Measurements from ENCODE around the gene NSRP1.
"Not testable (repeated sequence)": the region's sequence is repeated elsewhere in the genome, so short reads cannot be mapped to it uniquely, and the experiment has no call there.

The NSRP1 gene

GRCh38 chr17:30174556-30174955 is 57.9 kb downstream of the NSRP1 start:
- DNase-seq (ENCODE audit: low read depth in 2 of 2, low spot score in 1 of 2), result no peak

DNA sequence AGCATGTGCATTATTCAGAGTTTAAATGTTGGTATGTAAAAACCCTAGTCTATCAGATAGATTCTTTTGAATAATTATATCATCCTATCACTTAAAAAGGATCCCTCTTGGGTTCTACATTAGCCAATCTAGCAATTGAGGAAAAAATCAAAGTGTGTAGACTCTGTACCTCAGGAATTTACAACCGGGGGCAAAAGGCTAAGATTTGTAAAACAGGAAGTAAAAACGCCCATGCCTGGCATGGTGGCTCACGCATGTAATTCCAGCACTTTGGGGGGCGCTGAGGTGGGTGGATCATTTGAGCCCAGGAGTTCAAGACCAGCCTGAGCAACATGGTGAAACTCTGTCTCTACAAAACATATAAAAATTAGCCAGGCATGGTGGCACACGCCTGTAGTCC is 60.2 kb downstream of the NSRP1 start:
- DNase-seq (ENCODE audit: low read depth in 2 of 2, low spot score in 1 of 2), result no peak

GRCh38 chr17:30186761-30187160 is 70.1 kb downstream of the NSRP1 start:
- no peak for DNase-seq (ENCODE audit: low read depth in 2 of 2, low spot score in 1 of 2)

DNA sequence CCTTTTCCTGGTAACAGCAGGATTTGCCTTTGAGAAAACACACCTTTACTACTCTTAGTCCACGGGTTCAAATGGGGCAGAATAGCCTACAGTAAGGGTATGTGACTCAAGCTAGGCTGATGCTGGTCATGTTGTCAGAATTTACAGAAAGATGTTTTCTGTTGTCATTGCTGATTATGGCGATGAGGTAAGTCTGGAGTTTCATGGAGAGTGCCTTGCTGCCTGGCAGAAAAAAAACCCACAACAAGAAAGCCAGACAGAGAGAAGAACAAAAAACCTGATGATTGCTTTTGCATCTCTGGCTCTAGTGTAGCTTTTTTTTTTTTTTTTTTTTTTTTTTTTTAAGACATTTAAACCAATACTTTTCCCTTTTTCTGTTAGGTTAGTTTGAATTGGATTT is 71.0 kb downstream of the NSRP1 start:
- DNase-seq (ENCODE audit: low read depth in 2 of 2, low spot score in 1 of 2), result no peak

DNA sequence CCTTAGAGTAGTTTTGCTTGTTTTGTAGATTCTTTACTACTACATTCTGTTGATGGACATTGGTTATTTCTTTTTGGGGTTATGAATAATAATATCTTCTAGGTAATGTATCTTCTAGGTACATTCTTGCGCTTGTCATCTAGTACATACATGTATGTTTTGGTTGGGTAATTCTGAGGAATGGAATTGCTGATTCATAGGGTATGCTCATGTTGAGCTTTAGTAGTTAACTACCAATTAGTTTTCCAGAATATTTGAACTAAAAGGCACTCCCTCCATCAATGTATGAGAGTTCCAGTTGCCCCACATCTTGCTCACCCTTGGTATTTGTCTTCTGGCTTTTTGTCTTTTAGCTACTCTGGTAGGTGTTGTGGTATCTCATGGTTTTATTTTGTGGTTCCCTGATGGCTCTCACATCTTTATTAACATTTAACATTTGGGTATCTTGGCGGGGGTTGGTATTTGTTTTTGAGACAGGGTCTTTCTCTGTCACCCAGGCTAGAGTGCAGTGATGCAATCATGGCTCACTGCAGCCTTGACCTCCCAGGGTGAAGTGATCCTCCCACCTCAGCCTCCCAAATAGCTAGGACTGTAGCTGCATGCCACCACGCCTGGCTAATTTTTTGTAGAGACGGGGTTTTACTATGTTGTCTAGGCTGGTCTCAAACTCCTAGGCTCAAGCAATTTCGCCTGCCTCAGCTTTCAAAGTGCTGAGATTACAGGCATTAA is 71.8 kb downstream of the NSRP1 start:
- DNase-seq (ENCODE audit: low read depth in 2 of 2, low spot score in 1 of 2), result no peak

- DNase-seq (ENCODE audit: low read depth in 2 of 2, low spot score in 1 of 2), result no peak
These were observed 74.5 kb downstream of the NSRP1 start for GRCh38 chr17:30191072-30191471.

DNA sequence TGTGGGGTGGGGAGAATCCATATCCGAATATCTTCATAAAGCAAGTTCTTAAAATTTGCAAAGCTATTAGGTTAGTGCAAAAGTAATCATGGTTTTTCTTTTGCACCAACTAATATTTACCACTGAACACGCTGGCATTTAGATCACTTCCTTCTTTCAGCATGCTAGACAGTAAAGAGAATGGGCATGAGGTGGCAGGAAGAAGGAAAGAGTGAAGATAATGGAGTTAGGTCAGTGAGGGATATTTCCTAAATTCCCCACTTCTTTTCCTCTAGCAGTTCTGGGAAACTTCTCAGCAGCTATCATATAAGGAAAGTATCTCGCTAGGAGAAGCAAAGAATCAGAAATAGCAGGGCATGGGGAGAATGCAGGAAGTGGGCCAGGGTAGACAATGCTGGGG is 79.9 kb downstream of the NSRP1 start:
- DNase-seq (ENCODE audit: low read depth in 2 of 2, low spot score in 1 of 2), result no peak

- DNase-seq (ENCODE audit: low read depth in 2 of 2, low spot score in 1 of 2), result no peak
These were observed 80.8 kb downstream of the NSRP1 start for GRCh38 chr17:30197416-30197815.

DNA sequence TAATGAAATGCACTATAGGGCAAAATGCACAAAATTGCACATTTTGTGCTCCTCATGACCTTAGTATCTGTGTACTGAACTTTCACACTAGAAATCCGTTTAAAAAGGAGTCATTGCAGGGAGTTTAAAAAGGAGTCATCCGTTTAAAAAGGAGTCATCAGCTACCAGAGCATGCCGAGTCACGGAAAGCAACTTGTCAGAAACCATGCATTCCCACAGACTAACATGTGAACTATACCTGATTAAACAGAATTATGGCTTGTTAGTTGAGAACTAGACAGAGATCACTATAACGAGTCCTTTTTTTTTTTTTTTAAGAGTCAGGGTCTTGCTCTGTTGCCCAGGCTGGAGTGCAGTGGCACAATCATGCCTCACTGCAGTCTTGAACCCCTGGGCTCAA is 83.0 kb downstream of the NSRP1 start:
- DNase-seq (ENCODE audit: low read depth in 2 of 2, low spot score in 1 of 2), result no peak

GRCh38 chr17:30200106-30200505 is 83.5 kb downstream of the NSRP1 start:
- no peak for DNase-seq (ENCODE audit: low read depth in 2 of 2, low spot score in 1 of 2)

- not testable (repeated sequence) for DNase-seq (ENCODE audit: low read depth in 2 of 2, low spot score in 1 of 2)
These were observed 84.0 kb downstream of the NSRP1 start for GRCh38 chr17:30200656-30201055.

DNA sequence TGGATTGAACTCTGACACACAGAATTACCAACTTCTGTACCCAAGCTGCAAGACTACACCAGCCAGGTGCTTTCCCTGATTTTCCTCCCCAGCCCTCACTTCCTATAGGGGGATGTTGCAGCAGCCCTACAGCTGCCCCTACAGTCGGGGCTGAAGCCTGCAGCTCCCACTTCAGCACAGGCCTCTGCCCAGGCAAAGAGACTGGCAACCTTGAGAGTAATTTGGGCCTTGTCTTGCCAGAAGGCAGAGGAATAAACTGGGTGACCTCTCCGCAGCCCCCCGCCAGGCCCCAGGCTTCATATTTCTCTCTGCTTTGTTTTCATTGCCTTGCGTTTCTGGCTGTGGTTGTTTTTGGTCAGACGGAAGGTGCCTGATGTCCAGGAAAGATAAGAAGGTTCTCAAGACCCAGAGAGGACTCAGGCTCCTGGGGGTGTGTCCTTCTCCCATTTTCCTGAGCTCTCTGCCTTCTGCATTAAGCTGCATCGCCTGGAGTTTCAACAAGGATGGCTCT is 86.9 kb downstream of the NSRP1 start:
- no peak for DNase-seq (ENCODE audit: low read depth in 2 of 2, low spot score in 1 of 2)

DNA sequence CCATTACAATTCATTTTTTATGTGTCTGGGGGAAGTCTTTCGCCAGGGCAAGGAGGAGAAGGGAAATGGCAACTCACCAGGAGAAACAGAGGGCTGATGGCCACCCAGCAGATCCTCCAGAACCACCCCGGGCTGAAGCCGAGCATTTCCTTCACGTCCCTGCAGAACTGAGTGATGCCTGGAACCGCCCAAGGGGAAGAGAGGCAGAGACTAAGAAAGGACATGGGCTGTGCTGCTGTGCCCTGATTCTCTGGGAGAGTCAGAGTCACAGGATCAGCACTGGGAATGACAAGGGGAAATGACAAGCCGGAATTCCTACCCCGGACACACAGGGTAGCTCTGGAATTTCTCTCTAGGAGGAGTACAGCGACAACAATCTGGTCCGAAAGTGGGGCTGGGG is 91.0 kb downstream of the NSRP1 start:
- no peak for DNase-seq (ENCODE audit: low read depth in 2 of 2, low spot score in 1 of 2)

- DNase-seq (ENCODE audit: low read depth in 2 of 2, low spot score in 1 of 2), result no peak
These were observed 91.6 kb downstream of the NSRP1 start for GRCh38 chr17:30208214-30208613.

GRCh38 chr17:30209930-30210329 is 93.3 kb downstream of the NSRP1 start:
- no peak for DNase-seq (ENCODE audit: low read depth in 2 of 2, low spot score in 1 of 2)

DNA sequence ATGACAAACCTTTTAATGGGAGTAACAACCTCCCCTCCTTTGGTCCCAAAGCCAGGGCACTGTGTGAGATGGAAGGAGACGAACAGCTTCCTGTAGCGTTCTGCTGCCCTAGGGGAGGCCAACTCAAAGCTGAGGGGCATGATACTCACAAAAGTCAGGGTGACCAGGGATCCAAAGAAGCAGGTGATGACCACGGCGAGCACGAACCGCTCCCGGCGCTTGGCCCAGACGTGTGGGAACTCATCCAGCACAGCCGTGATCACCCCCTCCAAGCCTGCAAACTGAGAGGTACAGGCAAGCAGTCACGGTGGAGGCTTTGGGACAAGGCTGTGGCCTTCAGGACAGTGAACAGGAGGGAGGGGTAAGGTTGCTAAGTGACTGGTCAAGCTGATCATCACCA is 93.8 kb downstream of the NSRP1 start:
- no peak for DNase-seq (ENCODE audit: low read depth in 2 of 2, low spot score in 1 of 2)

- no peak for DNase-seq (ENCODE audit: low read depth in 2 of 2, low spot score in 1 of 2)
These were observed 94.3 kb downstream of the NSRP1 start for GRCh38 chr17:30210901-30211300.

DNA sequence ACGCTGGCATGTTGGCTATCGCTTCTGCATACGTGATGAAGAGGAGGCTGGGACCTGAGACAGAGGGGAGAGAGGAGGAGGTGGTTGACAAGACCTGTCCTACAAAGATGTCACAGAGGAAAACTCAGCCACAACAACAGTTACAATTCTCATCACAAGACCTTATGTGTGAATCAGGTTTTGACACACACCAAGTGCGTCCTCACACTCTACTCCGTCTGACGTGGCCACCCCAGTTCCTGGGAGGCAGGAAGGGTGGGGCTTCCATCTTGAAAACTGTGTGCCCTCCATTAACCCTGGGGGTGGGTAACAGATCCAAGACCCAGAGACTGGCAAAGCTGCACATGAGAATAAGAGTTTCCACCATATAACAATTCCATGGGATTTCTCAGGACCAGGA is 94.8 kb downstream of the NSRP1 start:
- no peak for DNase-seq (ENCODE audit: low read depth in 2 of 2, low spot score in 1 of 2)

DNA sequence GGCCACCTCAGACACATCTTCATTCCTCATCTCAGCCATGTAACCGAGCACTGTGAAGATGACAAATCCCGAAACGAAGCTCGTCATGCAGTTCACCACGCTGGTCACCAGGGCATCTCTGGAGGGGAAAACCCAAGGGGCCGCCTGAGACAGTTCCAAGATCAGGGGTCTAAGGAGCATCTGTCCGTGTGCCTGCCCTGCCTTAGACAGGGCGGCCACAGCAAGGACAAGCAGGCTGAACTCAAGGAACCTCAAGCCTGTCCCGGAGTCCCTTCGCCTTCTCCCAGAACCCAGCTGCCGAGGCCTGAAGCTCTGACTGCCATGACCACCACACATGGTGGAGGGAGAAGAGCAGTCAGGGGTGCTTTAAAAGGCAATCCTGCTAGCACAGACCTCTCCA is 96.1 kb downstream of the NSRP1 start:
- DNase-seq (ENCODE audit: low read depth in 2 of 2, low spot score in 1 of 2), result no peak

GRCh38 chr17:30217054-30217453 is 100.4 kb downstream of the NSRP1 start:
- no peak for DNase-seq (ENCODE audit: low read depth in 2 of 2, low spot score in 1 of 2)

- DNase-seq (ENCODE audit: low read depth in 2 of 2, low spot score in 1 of 2), result no peak
These were observed 101.2 kb downstream of the NSRP1 start for GRCh38 chr17:30217746-30218245.

DNA sequence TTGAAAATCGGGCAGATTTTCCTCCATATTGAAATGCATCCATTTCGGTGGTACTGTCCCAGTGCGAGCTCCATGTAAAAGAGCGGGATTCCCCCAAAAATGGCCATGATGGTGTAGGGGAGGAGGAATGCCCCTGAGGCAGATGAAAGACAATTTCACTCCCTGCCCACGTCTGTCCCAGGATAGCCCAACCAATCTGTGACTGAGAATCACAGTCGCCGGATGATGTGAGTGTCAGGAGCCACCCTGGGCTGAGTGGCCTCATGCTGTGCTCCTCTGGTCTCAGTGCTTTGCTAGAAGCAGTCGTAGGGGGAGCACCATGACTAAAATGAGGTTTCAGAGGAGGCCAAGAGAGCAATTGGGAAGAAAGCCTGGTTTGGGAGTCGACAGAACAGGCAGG is 102.2 kb downstream of the NSRP1 start:
- no peak for DNase-seq (ENCODE audit: low read depth in 2 of 2, low spot score in 1 of 2)

DNA sequence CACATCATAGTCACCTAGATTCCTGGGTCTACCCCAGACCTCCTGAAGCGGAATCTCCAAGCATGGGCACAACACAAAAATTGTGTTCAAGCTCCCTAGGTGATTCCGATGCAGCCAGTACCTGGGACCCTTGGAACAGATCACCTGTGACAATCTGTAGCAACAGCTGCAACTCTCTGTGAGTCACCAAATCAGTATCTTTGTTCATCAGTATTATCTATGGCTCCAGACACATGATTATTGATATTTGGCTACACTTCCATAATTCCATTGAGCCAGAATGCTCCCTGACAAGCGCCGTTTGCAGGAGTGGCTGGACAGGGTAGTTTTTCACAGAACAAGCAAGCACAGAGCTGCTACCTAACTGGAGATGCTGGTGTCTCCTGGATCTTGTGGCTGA is 102.7 kb downstream of the NSRP1 start:
- no peak for DNase-seq (ENCODE audit: low read depth in 2 of 2, low spot score in 1 of 2)
